Body of pancreas (tissue), 4 donors: Measurements from ENCODE around the gene KAT6B.

Experiments used
- POLR2A ChIP-seq, 3 donors: fragments of 450-650 bp; IDR thresholded peaks; one replicate each; pipeline ENCODE4 v1.6.1; 2016; ENCODE audit warnings: antibody characterized with exemption in 3 of 3, mild to moderate bottlenecking in 2 of 3
- TF ChIP-seq, protein P1 (sequence below), 7 experiments: fragments of 450-650 bp in 4 of 7; fragments of 200-600 bp in 3 of 7; sonication (generic) in 3 of 7; IDR thresholded peaks; one replicate each; pipeline ENCODE4 v1.5.1; 2016 to 2019; ENCODE audit warnings: antibody characterized with exemption in 7 of 7

DNA sequence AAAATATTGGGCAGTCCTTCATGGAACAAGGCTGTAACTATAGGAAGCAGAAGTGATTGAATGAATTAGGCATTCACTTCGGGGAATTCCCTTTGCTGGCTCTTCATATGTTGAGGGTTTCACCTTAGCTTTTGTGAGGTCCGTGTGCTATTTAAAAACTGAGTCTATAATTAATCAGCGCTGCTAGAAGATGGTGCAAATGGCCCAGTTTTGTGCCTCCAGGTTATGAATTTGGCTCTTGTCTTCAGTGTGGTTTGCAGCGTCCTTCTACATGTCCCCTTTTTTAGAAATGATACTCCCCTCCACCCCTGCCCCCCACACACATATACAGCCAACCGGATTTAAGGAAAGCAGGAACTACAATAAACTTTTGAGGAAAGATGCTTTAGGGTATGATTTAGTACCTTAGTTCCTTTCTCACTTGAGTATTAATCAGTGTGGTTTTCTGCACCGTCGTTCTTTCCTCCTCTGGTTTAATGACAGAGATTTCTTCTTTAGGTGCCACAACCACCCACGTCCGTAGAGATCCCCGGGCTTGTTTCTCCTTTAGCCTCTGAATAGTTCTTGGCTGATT, 174.4 kb downstream of the KAT6B start:
- TF ChIP-seq, protein P1, sequence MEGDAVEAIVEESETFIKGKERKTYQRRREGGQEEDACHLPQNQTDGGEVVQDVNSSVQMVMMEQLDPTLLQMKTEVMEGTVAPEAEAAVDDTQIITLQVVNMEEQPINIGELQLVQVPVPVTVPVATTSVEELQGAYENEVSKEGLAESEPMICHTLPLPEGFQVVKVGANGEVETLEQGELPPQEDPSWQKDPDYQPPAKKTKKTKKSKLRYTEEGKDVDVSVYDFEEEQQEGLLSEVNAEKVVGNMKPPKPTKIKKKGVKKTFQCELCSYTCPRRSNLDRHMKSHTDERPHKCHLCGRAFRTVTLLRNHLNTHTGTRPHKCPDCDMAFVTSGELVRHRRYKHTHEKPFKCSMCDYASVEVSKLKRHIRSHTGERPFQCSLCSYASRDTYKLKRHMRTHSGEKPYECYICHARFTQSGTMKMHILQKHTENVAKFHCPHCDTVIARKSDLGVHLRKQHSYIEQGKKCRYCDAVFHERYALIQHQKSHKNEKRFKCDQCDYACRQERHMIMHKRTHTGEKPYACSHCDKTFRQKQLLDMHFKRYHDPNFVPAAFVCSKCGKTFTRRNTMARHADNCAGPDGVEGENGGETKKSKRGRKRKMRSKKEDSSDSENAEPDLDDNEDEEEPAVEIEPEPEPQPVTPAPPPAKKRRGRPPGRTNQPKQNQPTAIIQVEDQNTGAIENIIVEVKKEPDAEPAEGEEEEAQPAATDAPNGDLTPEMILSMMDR (IDR thresholded peaks at IDR 0.05): no peak
- no peak for TF ChIP-seq POLR2A (IDR thresholded peaks at IDR 0.05)
